ENCODE data around the gene CRACR2B. TPM values are rescaled to one million over a fixed set of nuclear protein-coding genes. Genes with fewer than 3 reads are reported as not detected.

CRACR2B gene
- total RNA-seq, 1 donor from 2014 or later = 6.8 TPM

DNA sequence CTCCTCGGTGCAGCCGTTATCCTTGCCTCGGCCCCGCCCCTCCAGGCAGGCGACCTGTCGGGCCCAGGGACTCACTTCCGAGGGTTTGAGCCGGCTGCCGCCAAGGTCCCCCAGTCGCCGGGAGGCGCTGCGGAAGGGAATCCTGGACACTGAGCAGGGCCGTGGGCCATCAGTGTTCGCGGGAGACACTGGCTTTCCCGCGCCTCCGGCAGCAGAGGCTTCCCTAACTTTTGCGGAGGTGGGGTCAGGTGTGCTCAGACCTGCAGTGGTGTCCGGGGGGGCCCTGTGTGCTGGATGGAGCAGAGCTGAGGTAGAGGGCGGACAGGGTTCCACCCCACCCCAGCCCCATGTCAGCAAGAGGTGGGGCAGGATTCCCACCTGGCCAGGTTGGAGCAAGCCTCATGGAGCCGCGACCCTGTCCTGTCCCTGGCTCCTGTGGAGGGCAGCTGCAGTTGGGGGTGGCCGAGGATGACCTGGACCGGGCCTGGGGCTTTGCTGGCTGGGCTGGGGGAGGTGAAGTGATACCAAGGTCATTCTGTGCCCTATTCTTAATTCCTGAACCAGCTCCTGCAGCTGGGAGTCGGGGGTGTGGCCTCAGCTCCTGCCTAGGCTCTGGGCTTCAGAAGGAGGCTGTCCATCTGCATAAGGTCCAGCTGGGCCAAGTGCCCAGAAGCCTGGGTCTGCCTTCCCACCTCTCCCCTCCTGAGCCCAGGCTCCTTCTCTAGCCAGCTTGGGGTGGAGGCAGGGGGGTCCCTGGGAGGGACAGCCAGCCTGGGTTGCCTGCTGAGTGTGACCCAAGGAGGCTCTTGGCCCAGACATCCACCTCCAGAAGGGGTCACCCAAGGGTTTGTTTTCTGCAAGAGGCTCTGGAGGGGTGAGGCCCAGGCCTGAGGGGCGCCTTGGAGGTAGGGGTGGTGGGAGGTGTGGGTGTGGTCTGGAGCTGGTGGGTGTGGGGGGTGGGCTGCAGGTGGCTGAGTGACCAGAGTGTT, 23.4 kb downstream of the CRACR2B start:
- no peak for DNase-seq (ENCODE audit: low spot score)

DNA sequence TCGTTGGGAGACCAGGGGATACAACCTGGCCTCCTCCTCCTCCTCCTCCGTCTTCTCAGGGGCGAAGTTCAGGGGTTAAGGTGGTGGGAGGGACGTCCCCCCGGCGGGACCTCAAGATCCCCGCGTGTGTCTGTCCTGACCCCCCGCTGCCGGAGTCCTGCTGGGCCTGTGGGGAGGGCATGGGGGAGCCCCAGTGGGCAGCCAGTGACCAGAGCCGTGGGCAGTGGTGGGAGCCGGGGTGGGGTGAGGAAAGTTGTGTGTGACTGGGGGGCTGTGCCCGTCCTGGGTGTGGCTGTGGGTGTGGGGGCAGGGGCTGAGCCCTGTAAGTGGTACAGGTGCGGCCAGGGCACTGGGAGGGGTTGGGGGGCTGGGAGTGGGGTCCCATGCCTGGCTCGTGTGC, 25.0 kb downstream of the CRACR2B start:
- DNase-seq (ENCODE audit: low spot score) = no peak

DNA sequence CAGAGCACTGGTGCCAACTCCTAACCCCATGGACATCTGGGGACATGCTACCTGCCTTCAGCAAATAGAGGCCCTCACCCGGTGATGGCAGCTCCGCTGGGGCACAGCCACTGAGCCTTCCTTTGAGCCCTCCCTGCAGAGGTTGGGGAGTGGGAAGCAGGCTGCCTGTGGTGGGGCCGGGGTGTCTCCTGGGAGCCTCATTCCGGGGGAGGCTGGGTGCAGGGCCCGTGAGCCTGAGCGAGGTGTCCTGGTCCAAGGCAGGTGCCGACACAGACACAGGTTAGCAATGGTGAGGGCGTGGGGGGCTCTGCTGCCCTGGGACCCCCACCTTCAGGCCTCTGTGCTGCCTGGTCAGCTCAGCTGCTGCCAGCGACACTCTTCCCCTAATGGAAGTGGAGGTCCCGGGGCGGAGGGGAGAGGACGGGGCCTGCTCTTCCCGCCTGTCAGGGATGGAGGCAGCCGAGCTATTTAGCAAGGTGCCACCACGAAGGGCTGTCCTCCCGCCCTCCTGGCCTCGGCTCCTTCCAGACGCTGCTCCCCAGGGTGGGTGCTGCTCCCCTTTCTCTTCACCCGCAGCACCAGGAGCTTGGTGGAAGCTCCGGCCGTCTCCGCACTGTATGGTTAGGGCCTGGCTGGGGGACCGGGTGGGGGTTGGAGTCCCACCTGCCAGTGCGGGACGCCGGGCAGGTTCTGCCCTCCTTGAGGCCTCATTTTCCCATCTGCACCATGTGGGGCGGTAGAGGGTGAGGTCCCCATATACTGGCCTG, 26.1 kb downstream of the CRACR2B start:
- no peak for DNase-seq (ENCODE audit: low spot score)

DNA sequence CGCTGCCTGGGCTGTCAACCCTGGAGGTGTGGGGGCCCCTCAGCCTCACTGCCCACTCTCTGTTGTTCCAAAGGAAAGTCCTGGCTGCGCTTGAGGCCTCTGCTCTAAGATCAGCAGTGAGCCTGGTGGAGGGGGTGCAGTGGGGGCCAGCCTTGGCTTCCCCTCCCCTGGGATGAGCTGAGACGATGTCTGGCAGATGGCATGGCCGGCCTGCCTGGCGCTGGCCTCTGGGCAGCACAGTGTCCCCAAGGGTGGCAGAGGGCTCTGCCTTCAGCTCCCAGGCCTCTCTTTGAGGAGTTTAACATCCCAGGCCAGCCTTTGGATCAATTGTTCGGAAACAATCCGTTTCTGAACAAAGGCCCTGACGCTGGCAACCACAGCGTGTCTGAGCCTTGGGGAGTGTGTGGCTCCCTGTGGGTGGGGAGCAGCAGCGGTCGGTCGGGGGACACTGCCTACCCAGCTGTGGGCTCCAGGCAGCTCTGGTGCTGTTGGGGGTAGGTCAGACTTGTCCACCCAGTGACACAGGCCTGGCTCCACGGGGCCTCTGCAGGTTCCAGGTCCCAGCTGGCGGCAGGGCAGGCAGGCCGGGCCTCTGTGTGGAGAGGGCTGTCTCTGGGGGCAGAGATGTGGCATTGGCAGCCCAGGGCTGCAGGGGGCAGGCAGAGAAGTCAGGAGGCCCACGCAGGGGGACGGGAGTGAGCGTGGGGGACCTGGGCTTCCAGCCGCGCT, 27.0 kb downstream of the CRACR2B start:
- no peak for DNase-seq (ENCODE audit: low spot score)

DNA sequence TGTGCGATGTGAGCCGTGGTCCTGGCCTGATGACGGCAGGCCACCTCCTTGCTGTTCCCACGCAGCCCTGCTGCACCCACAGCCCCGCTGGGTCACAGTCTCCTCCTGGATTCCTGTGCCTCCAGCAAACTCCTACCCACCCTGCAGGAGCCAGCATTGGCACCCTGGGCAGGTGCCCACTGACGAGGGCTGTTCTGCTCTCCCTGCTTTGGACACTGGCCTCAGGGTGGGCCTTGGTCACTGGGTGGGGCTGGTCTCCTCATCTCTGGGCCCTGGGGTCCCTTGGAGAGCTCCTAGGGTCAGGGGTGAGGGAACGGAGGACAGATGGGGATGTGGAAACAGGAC, 27.6 kb downstream of the CRACR2B start:
- DNase-seq (ENCODE audit: low spot score) = no peak

DNA sequence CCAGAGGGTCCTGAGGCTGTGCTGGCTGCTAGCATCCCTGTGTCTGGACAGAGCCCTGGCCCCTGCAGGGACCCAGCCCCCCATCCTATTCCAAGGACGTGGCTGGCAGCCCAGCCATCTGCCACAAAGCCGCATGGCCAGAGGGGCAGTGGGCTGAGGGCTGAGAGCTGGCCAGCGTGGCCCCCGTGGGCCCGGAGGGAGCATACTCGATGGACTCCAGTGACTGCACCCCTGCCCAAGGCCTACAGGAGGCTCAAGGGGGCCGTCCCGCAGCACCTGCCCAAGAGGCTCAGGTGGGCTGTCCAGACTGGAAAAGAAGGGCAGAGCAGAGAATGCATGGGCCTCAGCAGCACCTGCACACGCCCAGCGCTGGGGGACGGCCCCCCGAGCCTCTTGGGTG, 28.1 kb downstream of the CRACR2B start:
- no peak for DNase-seq (ENCODE audit: low spot score)

DNA sequence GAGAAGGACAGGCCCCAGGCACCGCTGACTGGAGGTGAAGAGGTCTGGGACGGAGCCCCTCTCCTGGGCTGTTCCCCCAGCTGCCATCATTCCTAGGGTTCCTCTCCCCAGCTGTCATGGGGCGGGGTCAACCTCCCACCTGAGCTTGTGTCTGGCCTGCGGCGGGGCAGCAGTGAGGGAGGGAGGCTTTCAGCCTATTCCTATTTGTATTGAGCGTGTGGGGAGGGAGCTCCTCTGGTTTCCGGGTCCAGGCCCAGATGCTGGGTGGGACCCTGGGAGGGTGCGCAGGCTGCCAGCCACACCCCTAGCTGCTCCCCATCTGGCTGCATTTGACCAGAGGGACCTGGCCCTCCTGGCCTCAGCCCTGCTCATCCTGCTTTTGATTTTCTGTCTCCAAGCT, 28.7 kb downstream of the CRACR2B start:
- no peak for DNase-seq (ENCODE audit: low spot score)

DNA sequence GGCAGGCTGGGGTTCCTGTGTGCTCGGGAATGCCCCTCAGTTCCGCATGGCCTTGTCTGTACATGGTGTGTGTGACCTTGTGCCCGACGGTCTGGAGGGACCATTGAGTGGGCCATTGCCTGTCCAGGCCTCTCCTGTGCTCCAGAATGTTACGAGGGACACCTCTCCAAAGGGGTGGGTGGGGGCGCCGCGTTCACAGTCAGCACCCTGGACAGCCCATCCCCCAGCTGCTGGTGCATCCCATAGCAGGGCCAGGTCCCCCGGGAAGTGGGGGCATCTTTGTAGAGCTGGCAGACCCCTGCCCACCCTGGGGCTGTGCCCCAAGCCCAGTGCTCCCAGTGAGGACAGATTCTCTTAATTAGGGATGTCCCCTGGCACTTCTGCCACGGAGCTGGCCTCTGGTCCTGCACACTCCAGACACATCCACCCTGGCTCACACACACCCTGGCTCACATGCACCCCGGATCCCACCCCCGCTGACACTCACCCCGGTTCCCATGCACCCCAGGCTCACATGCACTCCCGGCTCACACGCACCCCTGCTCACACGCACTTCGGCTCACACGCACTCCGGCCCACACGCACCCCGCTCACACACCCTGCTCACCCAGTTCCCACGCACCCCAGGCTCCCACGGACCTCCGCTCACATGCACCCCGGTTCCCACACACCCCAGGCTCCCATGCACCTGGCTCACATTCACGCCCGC, 30.5 kb downstream of the CRACR2B start:
- no peak for DNase-seq (ENCODE audit: low spot score)

DNA sequence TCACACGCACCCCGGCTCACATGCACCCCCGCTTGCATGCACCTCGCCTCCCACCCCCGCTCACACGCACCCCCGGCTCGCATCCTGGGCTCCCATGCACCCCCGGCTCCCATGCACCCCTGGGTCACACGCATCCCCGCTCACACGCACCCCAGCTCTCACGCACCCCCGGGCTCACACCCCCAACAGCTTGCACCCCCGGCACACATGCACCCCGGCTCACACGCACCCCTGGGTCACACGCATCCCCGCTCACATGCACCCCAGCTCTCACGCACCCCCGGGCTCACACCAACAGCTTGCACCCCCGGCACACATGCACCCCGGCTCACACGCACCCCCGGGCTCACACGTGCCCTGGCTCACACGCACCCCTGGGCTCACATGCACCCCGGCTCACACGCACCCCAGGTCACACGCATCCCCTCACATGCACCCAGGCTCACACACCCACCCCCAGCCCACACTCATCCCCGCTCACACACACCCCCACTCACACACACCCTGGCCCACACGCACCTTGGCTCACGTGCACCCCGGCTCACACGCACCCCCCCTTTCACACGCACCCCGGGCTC, 31.1 kb downstream of the CRACR2B start:
- no peak for DNase-seq (ENCODE audit: low spot score)

DNA sequence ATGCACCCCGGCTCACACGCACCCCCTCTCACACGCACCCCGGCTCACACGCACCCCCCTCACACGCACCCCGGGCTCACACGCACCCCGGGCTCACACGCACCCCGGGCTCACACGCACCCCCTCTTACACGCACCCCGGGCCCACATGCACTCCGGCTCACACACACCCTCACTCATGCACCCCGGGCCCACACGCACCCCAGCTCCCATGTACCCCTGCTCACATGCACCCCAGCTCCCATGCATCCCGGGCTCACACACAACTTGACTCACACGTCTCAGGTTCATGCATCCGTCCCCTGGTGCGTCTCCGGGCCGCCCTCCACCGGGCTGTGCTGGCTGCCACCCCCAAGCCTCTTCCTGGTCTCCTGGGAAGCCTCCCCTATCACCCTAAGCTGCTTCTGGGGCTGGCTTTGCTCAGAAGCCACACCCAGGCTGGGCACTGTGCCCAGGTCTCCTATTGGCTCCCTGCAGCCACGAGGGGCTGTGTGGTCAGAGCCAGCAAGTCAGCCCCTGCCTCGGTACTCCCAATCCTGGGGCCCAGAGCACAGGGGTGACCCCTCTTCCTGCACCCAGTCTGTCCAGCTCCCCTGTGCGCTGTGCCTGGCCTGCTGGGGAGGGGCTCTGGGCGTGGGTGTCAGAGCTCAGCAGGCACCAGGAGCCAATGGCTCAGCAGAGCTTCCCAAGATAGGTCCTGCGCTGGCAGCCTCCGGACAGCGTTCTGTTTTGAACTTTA, 31.8 kb downstream of the CRACR2B start:
- no peak for DNase-seq (ENCODE audit: low spot score)

DNA sequence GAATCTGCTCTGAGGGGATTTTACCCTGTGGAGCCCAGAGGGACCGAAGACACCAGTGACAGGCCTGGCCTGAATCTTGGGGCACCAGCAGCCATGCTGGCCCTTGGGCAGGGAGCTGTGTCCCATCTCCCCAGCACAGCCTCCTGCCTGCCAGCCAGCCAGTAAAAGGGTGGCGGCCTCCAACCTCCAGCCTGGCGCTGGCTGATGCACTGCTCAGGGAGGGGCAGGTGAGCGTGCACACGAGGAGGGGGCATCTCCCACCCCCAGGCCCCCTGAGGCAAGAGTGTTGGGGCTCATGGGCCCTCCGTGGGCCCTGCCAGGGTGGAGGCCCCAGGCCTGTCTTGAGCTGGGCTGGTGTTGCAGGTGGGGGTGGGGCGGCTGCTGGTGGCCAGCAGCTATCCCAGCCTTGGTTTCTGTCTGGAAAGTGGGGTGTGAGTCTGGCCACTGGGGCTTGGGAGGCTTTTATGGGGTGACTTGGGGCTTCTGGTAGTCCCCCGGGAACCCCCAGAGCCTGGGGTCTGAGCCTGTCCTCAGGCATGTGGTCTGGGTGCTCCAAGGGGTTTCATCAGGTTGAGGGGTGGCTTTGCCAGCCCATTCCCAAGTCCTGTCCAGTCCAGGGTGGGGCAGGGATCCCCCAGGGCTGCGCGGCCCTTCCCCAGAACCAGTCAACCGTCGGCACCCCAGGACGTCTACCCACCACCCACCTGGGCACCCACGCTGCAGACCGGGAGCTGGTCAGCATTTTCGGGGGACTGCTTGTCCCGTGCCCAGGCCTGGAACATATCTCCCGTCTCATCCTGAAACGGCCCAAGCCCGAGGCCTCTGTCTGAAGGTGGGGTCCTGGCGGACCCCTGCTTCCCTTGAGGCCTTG, 32.8 kb downstream of the CRACR2B start:
- DNase-seq (ENCODE audit: low spot score) = no peak

DNA sequence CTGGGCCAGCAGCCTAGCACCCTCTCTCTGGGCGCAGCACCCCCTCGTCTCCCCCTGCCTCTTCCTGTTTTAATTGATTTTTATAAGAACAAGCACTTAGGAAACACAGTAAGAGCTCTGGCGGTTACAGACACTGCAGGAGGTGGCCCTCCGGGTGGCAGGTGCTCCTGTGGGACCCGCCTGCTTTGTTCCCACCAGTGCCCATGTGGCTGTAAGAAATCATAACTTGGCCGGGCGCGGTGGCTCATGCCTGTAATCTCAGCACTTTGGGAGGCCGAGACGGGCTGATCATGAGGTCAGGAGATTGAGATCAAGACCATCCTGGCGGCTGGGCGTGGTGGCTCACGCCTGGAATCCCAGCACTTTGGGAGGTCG, 33.4 kb downstream of the CRACR2B start:
- no peak for DNase-seq (ENCODE audit: low spot score)

DNA sequence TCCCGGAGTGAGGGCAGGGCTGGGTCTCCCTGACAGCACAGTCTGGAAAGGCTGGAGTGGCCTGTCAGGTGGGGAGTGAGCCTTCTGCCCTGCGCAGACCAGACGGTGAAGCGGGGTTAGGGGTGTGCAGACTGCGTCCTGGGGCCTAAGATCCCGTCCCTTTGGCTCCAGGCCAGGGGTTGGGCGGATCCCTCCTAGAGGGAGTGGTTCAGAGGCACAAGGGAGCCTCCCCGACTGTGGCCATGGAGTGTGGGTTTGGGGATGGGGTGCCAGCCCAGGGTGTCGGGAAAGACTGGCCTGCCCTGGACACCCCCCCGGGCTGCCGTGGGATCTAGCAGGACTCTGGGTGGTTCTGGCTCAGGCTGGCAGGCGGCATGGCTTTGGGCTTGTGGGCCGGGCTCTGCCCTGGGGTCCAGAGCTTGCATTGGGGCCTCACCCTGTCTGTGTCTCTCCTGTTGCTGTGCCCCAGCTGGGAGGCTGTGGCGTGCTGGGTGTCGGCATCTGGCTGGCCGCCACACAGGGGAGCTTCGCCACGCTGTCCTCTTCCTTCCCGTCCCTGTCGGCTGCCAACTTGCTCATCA, 34.5 kb downstream of the CRACR2B start:
- no peak for DNase-seq (ENCODE audit: low spot score)

DNA sequence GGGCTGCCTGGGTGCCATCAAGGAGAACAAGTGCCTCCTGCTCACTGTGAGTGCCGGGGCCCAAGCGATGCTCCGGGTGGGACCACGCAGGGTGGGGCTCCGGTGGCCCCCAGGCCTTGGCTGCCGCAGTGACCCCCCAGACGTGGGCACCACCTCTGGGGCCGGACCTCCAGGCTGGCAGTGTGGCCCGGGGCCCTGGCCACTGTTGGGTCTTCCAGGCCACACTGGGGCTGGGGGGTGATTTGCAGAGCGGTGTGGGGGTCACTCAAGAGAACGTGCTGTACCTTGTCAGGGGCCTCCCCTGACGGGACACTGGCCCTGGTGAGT, 34.9 kb downstream of the CRACR2B start:
- no peak for DNase-seq (ENCODE audit: low spot score)

DNA sequence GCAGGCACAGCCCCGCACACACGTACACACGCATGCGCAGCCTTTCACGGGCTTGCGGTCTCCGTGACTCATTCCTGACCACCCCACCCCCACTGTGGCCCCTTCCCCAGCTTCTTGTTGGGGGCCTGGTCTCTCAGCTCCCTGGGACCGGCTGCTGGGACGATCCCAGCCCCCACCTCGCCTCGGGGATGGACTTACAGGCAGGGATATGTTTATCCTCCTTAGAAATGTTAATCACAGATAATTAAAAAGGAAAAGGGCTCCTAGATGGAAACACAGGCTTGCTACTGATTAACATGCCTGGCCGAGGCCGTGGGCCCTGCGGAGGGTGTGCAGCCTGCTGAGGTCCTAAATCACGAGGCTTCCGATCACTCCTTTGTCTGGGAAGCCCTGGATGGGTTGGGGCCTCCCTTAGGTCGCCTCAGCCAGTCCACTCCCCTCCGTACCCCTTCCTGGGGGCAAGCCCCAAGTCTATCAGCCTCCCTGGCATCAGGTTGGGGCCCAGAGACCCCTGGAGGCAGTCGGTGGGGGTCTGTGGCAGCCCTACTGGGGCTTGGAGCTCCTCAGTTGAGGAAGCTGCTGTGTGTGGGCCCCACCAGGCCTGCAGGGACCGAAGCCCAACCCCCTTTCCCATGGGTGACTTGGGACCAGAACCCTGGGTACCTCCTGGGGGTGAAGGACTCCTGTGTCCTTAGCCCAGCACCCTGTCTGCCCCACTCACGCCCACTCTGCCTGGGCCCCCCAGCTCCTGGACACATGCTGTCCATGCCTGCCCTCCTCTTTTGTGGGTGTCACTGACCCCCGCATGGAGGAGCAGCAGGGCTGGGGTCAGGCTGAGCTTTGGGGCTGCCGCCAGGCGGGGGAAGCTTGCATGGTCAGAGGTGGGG, 35.5 kb downstream of the CRACR2B start:
- DNase-seq (ENCODE audit: low spot score) = no peak

DNA sequence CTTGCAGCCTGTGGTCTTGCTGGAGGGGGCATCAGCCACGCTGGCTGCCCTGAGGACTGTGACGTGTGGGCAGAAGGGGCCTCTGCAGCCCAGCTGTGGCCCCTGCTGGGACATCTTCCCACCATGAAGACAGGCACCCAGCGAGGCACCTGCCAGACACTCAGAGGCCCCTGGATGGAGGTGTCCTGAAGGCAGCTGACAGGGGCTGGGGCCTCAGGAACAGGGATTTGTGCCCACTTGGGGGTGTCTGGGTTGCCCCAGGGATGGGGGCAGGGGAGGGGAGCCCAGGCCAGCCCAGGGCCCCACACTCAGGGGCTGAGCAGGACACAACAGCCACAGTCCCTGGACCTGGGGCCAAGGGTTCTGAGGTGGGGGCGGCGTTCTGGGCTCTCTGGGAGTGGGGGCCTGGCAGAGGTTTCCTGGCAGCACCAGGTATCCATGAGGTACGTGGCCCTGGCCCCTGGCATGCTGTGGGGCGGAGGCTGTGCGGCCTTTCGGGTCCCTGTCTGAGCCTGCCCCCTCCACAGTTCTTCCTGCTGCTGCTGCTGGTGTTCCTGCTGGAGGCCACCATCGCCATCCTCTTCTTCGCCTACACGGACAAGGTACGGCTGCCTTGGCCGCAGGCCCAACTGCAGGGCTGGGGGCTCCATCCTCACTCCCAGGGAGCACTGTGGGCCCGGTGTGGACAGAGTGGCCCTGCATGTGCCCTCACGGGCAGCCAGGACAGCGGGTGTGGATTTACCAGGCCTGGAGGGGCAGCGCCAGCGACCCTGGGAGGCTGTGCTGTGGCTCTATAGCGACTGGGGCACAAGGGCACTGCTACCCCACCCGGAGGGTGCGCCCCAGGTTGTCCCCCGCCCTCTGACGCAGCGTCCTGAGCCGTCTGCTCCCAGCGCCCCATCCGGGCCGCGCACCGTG, 36.5 kb downstream of the CRACR2B start:
- DNase-seq (ENCODE audit: low spot score) = no peak

DNA sequence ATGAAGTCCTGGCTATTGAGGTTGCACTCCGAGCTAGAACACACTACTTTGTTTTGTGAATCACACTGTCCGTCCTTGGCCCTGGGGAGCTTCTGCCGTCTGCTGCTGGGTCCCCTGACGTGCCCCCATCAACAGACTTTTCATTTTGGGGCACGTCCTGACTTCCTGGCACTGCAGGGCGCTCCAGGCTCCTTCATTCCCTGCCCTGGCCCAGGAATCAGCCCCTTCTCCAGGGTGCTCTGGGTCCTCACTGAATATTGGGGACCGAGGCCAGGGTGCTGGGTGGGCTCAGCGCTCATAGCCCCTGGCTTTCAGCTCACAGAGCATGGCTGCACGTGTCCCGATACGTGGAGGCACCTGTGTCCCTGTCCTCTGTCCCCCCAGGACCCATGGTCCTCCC, 37.2 kb downstream of the CRACR2B start:
- DNase-seq (ENCODE audit: low spot score) = no peak
